AG09309 (cell line): ENCODE measurements around the gene MARVELD1.

Experiments used
- DNase-seq: peaks from one replicate; pipeline ENCODE4 v3.0.0-alpha.2; 2010; ENCODE audit warnings: low read depth
- H3K4me3 ChIP-seq: 2 replicates; pipeline ENCODE4 v1.5.1; 2011; ENCODE audit warnings: mild to moderate bottlenecking, low read depth, low read length, moderate library complexity; ENCODE audit not compliant: control insufficient read depth
- CTCF ChIP-seq: IDR thresholded peaks from 2 replicates; pipeline ENCODE4 v1.5.1; 2011; ENCODE audit warnings: mild to moderate bottlenecking, low read depth, low read length, inconsistent platforms; ENCODE audit not compliant: insufficient read depth, control insufficient read depth; ENCODE audit errors: missing control alignments

The MARVELD1 gene

GRCh38 chr10:97708976-97709946, 4.3 kb upstream of the MARVELD1 start:
- peak; percentile 67 for DNase-seq
- peak; percentile 72 for TF ChIP-seq CTCF
- H3K4me3 ChIP-seq: no peak overlapping the region

GRCh38 chr10:97711640-97712572, 1.6 kb upstream of the MARVELD1 start:
- no peak for DNase-seq
- no peak for TF ChIP-seq CTCF
- no peak overlapping the region for H3K4me3 ChIP-seq

- peak; percentile 12 for TF ChIP-seq CTCF
- DNase-seq: no peak
Observed at GRCh38 chr10:97713826-97714400, 383 bp downstream of the MARVELD1 start.

GRCh38 chr10:97714401-97715258, 1.1 kb downstream of the MARVELD1 start:
- TF ChIP-seq CTCF: no peak
- no peak for DNase-seq
- peak overlapping the region; percentile 72 for H3K4me3 ChIP-seq

More at GRCh38 chr10:97713826-97714400, 383 bp downstream of the MARVELD1 start:
- H3K4me3 ChIP-seq: peak overlapping the region; percentile 72

GRCh38 chr10:97715259-97715874, 1.8 kb downstream of the MARVELD1 start:
- no peak for TF ChIP-seq CTCF
- no peak for DNase-seq
- peak overlapping the region; percentile 72 for H3K4me3 ChIP-seq

- TF ChIP-seq CTCF: no peak
- H3K4me3 ChIP-seq: no peak overlapping the region
- no peak for DNase-seq
Observed at GRCh38 chr10:97717627-97718026, 4.1 kb downstream of the MARVELD1 start.
